SH-SY5Y (cell line): Measurements from ENCODE around the gene LSM4.

Source experiments
- GATA2 ChIP-seq: IDR thresholded peaks from 2 replicates; pipeline ENCODE4 v1.6.1; 2011; ENCODE audit warnings: mild to moderate bottlenecking, low read depth, low read length
- GATA3 ChIP-seq: IDR thresholded peaks from 2 replicates; pipeline ENCODE4 v1.6.1; 2011; ENCODE audit warnings: low read depth, mild to moderate bottlenecking, low read length, moderate library complexity

GRCh38 chr19:18348171-18348570, 25.3 kb upstream of the LSM4 start:
- TF ChIP-seq GATA3 (no peak), GATA2 (no peak)
